Measurements from ENCODE around the gene PELI2. TPM values are rescaled to one million over a fixed set of nuclear protein-coding genes. Genes with fewer than 3 reads are reported as not detected.

The PELI2 gene
- total and polyA plus RNA-seq, 2 experiments from 2014 or later: 8.0 to 24.5 TPM

DNA sequence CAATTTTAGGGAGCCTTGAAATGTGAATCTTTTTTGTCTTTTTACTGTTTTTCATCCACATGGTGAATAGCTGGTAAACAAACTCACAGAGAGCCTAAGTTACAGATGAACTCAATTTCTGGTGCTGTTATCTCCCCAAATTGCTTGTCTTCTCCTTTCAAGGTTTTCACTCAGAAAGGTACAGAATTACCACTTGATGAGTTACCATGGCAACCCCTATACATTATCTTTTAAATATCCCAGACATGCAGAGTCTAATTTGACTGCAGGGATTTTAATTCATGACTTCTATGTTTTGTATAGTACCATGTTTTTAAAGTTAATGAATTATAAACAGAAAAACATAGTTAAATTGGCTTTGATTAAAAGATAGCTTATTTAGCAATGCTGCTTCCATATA, 203.7 kb downstream of the PELI2 start:
- Mint-ChIP-seq H3K36me3 (ENCODE audit: low read depth) (peaks cover 6% of the 10 kb centered on the region), H3K27me3 (ENCODE audit: insufficient read depth, low read depth, poor library complexity) (peaks cover 5% of the 10 kb centered on the region), H3K27ac (no peak overlapping the region), H3K4me1 (peaks cover 3% of the 10 kb centered on the region), H3K9me3 (peaks cover 7% of the 10 kb centered on the region), H3K4me3 (no peak overlapping the region)
- DNase-seq (ENCODE audit: low spot score) (no peak), ATAC-seq (no peak)
- Histone ChIP-seq H3K79me2 (replicated peaks; ENCODE audit: insufficient read depth) (no peaks in the 10 kb centered on the region), H3K27me3 (ENCODE audit: insufficient read depth) (no peaks in the 10 kb centered on the region), H3K36me3 (ENCODE audit: insufficient read depth) (no peaks in the 10 kb centered on the region), H3F3A (replicated peaks; ENCODE audit: low read depth) (no peaks in the 10 kb centered on the region), H3K9me2 (ENCODE audit: insufficient read depth) (0 out of 2 replicates have a peak, but pooled peaks cover 6% of the 10 kb centered on the region), H3K4me1 (ENCODE audit: insufficient read depth) (no peaks in the 10 kb centered on the region), H3K4me2 (no peak overlapping the region), H3K27ac (ENCODE audit: low read depth) (no peak overlapping the region), H3K4me3 (no peak overlapping the region), H4K20me1 (replicated peaks; ENCODE audit: insufficient read depth) (no peaks in the 10 kb centered on the region), H2AFZ (no peak overlapping the region)
- TF ChIP-seq EZH2phosphoT487 (IDR thresholded peaks at IDR 0.05; ENCODE audit: unreplicated experiment) (no peak), CREB1 (CRISPR knock-in tag; IDR thresholded peaks at IDR 0.05; ENCODE audit: low read depth) (no peak), NANOG (IDR thresholded peaks at IDR 0.05; ENCODE audit: borderline replicate concordance) (no peak), EZH2 (IDR thresholded peaks at IDR 0.05; ENCODE audit: low read depth, unreplicated experiment) (no peak), ZNF114 (CRISPR knock-in tag; IDR thresholded peaks at IDR 0.05) (no peak), JUNB (IDR thresholded peaks at IDR 0.05; ENCODE audit: unreplicated experiment) (no peak), POLR2AphosphoS5 (IDR thresholded peaks at IDR 0.05; ENCODE audit: low read depth) (no peak), ZNF331 (CRISPR knock-in tag; IDR thresholded peaks at IDR 0.05; ENCODE audit: low read depth) (no peak), STAT1 (IDR thresholded peaks at IDR 0.05; ENCODE audit: unreplicated experiment) (no peak)
- TF ChIP-seq, protein P1, sequence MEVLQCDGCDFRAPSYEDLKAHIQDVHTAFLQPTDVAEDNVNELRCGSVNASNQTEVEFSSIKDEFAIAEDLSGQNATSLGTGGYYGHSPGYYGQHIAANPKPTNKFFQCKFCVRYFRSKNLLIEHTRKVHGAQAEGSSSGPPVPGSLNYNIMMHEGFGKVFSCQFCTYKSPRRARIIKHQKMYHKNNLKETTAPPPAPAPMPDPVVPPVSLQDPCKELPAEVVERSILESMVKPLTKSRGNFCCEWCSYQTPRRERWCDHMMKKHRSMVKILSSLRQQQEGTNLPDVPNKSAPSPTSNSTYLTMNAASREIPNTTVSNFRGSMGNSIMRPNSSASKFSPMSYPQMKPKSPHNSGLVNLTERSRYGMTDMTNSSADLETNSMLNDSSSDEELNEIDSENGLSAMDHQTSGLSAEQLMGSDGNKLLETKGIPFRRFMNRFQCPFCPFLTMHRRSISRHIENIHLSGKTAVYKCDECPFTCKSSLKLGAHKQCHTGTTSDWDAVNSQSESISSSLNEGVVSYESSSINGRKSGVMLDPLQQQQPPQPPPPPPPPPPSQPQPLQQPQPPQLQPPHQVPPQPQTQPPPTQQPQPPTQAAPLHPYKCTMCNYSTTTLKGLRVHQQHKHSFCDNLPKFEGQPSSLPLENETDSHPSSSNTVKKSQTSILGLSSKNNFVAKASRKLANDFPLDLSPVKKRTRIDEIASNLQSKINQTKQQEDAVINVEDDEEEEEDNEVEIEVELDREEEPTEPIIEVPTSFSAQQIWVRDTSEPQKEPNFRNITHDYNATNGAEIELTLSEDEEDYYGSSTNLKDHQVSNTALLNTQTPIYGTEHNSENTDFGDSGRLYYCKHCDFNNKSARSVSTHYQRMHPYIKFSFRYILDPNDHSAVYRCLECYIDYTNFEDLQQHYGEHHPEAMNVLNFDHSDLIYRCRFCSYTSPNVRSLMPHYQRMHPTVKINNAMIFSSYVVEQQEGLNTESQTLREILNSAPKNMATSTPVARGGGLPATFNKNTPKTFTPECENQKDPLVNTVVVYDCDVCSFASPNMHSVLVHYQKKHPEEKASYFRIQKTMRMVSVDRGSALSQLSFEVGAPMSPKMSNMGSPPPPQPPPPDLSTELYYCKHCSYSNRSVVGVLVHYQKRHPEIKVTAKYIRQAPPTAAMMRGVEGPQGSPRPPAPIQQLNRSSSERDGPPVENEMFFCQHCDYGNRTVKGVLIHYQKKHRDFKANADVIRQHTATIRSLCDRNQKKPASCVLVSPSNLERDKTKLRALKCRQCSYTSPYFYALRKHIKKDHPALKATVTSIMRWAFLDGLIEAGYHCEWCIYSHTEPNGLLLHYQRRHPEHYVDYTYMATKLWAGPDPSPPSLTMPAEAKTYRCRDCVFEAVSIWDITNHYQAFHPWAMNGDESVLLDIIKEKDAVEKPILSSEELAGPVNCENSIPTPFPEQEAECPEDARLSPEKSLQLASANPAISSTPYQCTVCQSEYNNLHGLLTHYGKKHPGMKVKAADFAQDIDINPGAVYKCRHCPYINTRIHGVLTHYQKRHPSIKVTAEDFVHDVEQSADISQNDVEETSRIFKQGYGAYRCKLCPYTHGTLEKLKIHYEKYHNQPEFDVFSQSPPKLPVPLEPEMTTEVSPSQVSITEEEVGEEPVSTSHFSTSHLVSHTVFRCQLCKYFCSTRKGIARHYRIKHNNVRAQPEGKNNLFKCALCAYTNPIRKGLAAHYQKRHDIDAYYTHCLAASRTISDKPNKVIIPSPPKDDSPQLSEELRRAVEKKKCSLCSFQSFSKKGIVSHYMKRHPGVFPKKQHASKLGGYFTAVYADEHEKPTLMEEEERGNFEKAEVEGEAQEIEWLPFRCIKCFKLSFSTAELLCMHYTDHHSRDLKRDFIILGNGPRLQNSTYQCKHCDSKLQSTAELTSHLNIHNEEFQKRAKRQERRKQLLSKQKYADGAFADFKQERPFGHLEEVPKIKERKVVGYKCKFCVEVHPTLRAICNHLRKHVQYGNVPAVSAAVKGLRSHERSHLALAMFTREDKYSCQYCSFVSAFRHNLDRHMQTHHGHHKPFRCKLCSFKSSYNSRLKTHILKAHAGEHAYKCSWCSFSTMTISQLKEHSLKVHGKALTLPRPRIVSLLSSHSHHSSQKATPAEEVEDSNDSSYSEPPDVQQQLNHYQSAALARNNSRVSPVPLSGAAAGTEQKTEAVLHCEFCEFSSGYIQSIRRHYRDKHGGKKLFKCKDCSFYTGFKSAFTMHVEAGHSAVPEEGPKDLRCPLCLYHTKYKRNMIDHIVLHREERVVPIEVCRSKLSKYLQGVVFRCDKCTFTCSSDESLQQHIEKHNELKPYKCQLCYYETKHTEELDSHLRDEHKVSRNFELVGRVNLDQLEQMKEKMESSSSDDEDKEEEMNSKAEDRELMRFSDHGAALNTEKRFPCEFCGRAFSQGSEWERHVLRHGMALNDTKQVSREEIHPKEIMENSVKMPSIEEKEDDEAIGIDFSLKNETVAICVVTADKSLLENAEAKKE (CRISPR knock-in tag; IDR thresholded peaks at IDR 0.05): no peak
- TF ChIP-seq, protein P2, sequence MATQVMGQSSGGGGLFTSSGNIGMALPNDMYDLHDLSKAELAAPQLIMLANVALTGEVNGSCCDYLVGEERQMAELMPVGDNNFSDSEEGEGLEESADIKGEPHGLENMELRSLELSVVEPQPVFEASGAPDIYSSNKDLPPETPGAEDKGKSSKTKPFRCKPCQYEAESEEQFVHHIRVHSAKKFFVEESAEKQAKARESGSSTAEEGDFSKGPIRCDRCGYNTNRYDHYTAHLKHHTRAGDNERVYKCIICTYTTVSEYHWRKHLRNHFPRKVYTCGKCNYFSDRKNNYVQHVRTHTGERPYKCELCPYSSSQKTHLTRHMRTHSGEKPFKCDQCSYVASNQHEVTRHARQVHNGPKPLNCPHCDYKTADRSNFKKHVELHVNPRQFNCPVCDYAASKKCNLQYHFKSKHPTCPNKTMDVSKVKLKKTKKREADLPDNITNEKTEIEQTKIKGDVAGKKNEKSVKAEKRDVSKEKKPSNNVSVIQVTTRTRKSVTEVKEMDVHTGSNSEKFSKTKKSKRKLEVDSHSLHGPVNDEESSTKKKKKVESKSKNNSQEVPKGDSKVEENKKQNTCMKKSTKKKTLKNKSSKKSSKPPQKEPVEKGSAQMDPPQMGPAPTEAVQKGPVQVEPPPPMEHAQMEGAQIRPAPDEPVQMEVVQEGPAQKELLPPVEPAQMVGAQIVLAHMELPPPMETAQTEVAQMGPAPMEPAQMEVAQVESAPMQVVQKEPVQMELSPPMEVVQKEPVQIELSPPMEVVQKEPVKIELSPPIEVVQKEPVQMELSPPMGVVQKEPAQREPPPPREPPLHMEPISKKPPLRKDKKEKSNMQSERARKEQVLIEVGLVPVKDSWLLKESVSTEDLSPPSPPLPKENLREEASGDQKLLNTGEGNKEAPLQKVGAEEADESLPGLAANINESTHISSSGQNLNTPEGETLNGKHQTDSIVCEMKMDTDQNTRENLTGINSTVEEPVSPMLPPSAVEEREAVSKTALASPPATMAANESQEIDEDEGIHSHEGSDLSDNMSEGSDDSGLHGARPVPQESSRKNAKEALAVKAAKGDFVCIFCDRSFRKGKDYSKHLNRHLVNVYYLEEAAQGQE (IDR thresholded peaks at IDR 0.05; ENCODE audit: unreplicated experiment): no peak
- TF ChIP-seq, protein P3, sequence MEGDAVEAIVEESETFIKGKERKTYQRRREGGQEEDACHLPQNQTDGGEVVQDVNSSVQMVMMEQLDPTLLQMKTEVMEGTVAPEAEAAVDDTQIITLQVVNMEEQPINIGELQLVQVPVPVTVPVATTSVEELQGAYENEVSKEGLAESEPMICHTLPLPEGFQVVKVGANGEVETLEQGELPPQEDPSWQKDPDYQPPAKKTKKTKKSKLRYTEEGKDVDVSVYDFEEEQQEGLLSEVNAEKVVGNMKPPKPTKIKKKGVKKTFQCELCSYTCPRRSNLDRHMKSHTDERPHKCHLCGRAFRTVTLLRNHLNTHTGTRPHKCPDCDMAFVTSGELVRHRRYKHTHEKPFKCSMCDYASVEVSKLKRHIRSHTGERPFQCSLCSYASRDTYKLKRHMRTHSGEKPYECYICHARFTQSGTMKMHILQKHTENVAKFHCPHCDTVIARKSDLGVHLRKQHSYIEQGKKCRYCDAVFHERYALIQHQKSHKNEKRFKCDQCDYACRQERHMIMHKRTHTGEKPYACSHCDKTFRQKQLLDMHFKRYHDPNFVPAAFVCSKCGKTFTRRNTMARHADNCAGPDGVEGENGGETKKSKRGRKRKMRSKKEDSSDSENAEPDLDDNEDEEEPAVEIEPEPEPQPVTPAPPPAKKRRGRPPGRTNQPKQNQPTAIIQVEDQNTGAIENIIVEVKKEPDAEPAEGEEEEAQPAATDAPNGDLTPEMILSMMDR (conservative IDR thresholded peaks at IDR 0.05; ENCODE audit: low read depth in 2 of 2): no peak
- TF ChIP-seq, protein P4, sequence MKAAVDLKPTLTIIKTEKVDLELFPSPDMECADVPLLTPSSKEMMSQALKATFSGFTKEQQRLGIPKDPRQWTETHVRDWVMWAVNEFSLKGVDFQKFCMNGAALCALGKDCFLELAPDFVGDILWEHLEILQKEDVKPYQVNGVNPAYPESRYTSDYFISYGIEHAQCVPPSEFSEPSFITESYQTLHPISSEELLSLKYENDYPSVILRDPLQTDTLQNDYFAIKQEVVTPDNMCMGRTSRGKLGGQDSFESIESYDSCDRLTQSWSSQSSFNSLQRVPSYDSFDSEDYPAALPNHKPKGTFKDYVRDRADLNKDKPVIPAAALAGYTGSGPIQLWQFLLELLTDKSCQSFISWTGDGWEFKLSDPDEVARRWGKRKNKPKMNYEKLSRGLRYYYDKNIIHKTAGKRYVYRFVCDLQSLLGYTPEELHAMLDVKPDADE (IDR thresholded peaks at IDR 0.05): no peak

Data from GM23338 (cell line).